NB4 (cell line): ENCODE results near the gene USB1.
"Not testable (repeated sequence)": the region's sequence is repeated elsewhere in the genome, so short reads cannot be mapped to it uniquely, and the experiment has no call there.

Source experiments
- CTCF ChIP-seq: IDR thresholded peaks from one replicate; pipeline ENCODE4 v1.5.1; 2012; ENCODE audit warnings: low read depth, low read length
- MYC ChIP-seq: IDR thresholded peaks from 2 replicates; pipeline ENCODE4 v1.6.1; 2011; ENCODE audit warnings: low read depth, low read length
- POLR2A ChIP-seq: IDR thresholded peaks from 2 replicates; pipeline ENCODE4 v1.6.1; 2011; ENCODE audit warnings: mild to moderate bottlenecking; ENCODE audit not compliant: insufficient read length; ENCODE audit errors: extremely low read depth
- TF ChIP-seq, protein P1 (sequence below): IDR thresholded peaks from 2 replicates; pipeline ENCODE4 v1.6.1; 2011; ENCODE audit warnings: low read depth, low read length

- TF ChIP-seq POLR2A, CTCF, MYC: not testable (repeated sequence)
- TF ChIP-seq, protein P1, sequence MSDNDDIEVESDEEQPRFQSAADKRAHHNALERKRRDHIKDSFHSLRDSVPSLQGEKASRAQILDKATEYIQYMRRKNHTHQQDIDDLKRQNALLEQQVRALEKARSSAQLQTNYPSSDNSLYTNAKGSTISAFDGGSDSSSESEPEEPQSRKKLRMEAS: not testable (repeated sequence)
Observed at GRCh38 chr16:57978070-57978465, 23.1 kb upstream of the USB1 start.
